PC-9 (cell line): Measurements from ENCODE around the gene ADGRE3.

Experiments
- CTCF ChIP-seq: fragments of 200-600 bp; sonication (generic); conservative IDR thresholded peaks from 2 replicates; pipeline ENCODE4 v1.6.1; 2017; ENCODE audit warnings: mixed run types, antibody characterized with exemption, mild to moderate bottlenecking, moderate library complexity
- EZH2 ChIP-seq: fragments of 200-600 bp; sonication (generic); IDR thresholded peaks from 2 replicates; pipeline ENCODE4 v1.8.0; 2017; ENCODE audit warnings: antibody characterized with exemption, low read depth

- TF ChIP-seq CTCF: no peak
- TF ChIP-seq EZH2: no peak
Measured at GRCh38 chr19:14577885-14578427, 96.7 kb downstream of the ADGRE3 start.
